8988T (cell line): Measurements from ENCODE around the gene SPRR2A.
"Not testable (repeated sequence)": the region's sequence is repeated elsewhere in the genome, so short reads cannot be mapped to it uniquely, and the experiment has no call there.

Experiments used
- DNase-seq: peaks from one replicate; pipeline ENCODE4 v3.0.0; 2011

SPRR2A gene

GRCh38 chr1:153057375-153057774 is at the start of gene SPRR2A:
SPRR2A (minus strand) TSS chr1:153057512; CDS start chr1:153056735, 777 bp downstream.
- no peak for DNase-seq

GRCh38 chr1:153100245-153100644 is 42.9 kb upstream of the SPRR2A start:
- no peak for DNase-seq

GRCh38 chr1:153099461-153100045 is 42.2 kb upstream of the SPRR2A start:
- no peak for DNase-seq

GRCh38 chr1:153095764-153096163 is 38.5 kb upstream of the SPRR2A start:
- DNase-seq = no peak

GRCh38 chr1:153094426-153094825 is 37.1 kb upstream of the SPRR2A start, which contains the start of gene SPRR2E:
SPRR2E (minus strand) TSS chr1:153094526; CDS start chr1:153093751, 775 bp downstream.
- DNase-seq = no peak

GRCh38 chr1:153087652-153088051 is 30.3 kb upstream of the SPRR2A start:
- DNase-seq = no peak

- no peak for DNase-seq
These were observed 24.4 kb upstream of the SPRR2A start for GRCh38 chr1:153081736-153082135.

GRCh38 chr1:153072806-153073726 is 15.8 kb upstream of the SPRR2A start:
- DNase-seq = no peak

- DNase-seq = no peak
These were observed 14.2 kb upstream of the SPRR2A start, which contains the start of gene SPRR2B for GRCh38 chr1:153071511-153071910. SPRR2B (minus strand) TSS chr1:153071611; CDS start chr1:153070839, 772 bp downstream.

- no peak for DNase-seq
These were observed 12.9 kb upstream of the SPRR2A start for GRCh38 chr1:153070243-153070642.

GRCh38 chr1:153058826-153059784 is 1.8 kb upstream of the SPRR2A start:
- DNase-seq = no peak

GRCh38 chr1:153058154-153058553 is 842 bp upstream of the SPRR2A start:
- no peak for DNase-seq

- not testable (repeated sequence) for DNase-seq
These were observed 1.2 kb downstream of the SPRR2A start for GRCh38 chr1:153056111-153056510.

GRCh38 chr1:153049211-153049610 is 8.1 kb downstream of the SPRR2A start:
- no peak for DNase-seq

GRCh38 chr1:153040950-153041631 is 16.2 kb downstream of the SPRR2A start, which contains the start of gene SPRR2D:
SPRR2D (minus strand) TSS chr1:153041120; CDS start chr1:153040346, 774 bp downstream.
- no peak for DNase-seq

GRCh38 chr1:153035211-153035610 is 22.1 kb downstream of the SPRR2A start:
- DNase-seq = no peak

- no peak for DNase-seq
These were observed 24.5 kb downstream of the SPRR2A start for GRCh38 chr1:153032677-153033308.

- DNase-seq = no peak
These were observed 25.2 kb downstream of the SPRR2A start for GRCh38 chr1:153032073-153032472.

GRCh38 chr1:153030895-153031294 is 26.4 kb downstream of the SPRR2A start, which contains the start of gene SPRR1B:
SPRR1B (plus strand) TSS chr1:153031203; CDS start chr1:153032346, 1,143 bp downstream.
- no peak for DNase-seq

- DNase-seq = no peak
These were observed 28.5 kb downstream of the SPRR2A start for GRCh38 chr1:153028766-153029165.

- DNase-seq = no peak
These were observed 31.5 kb downstream of the SPRR2A start for GRCh38 chr1:153025797-153026196.
